M059J (cell line): ENCODE results near the gene RASGRP2. TPM values are rescaled to one million over a fixed set of nuclear protein-coding genes. Genes with fewer than 3 reads are reported as not detected.

Experiments
- total RNA-seq: library from RNA; depleted of rRNA; stranded (reverse); fragments of >200 nt; shearing (Covaris generic); gene quantifications from 2 replicates; pipeline ENCODE4 v1.2.3, GENCODE V29; 2014; rRNA removed

The RASGRP2 gene
- total RNA-seq, 1 experiment from 2014 or later, result 0.42 TPM

Other genes with a start within 250 kb of the RASGRP2 start
- not detected in 2 replicates for gene SLC22A11, start 188.2 kb downstream of the RASGRP2 start, total RNA-seq
- not detected in 2 replicates for gene SLC22A12, start 152.9 kb downstream of the RASGRP2 start, total RNA-seq
- gene NRXN2, start 20.9 kb downstream of the RASGRP2 start, total RNA-seq, result 0.12 TPM in 1 of 2 replicates, not detected in the other
- 0.05 and 0.10 TPM in 2 replicates for gene PYGM, start 15.8 kb upstream of the RASGRP2 start, total RNA-seq
- 83.7 and 138 TPM in 2 replicates for gene SF1, start 34.4 kb upstream of the RASGRP2 start, total RNA-seq
- gene MAP4K2, start 59.1 kb upstream of the RASGRP2 start, total RNA-seq, result 11.2 and 23.3 TPM in 2 replicates
- 7.0 and 18.6 TPM in 2 replicates for gene MEN1, start 66.4 kb upstream of the RASGRP2 start, total RNA-seq
- gene CDC42BPG, start 100.5 kb upstream of the RASGRP2 start, total RNA-seq, result 0.02 and 0.54 TPM in 2 replicates
- 38.4 and 57.9 TPM in 2 replicates for gene EHD1, start 134.5 kb upstream of the RASGRP2 start, total RNA-seq
- gene ATG2A, start 173.1 kb upstream of the RASGRP2 start, total RNA-seq, result 12.6 and 16.0 TPM in 2 replicates
- 21.5 and 39.7 TPM in 2 replicates for gene PPP2R5B, start 180.5 kb upstream of the RASGRP2 start, total RNA-seq
- gene GPHA2, start 191.8 kb upstream of the RASGRP2 start, total RNA-seq, result not detected in 2 replicates
- not detected in 2 replicates for gene MAJIN, start 228.0 kb upstream of the RASGRP2 start, total RNA-seq